DMS53 (cell line): ENCODE measurements around the gene PRM1.
A peak's percentile ranks its signal among the peaks of the same experiment; 100 is the strongest.

Experiments
- DNase-seq: peaks from one replicate; lab custom pipeline; 2025; lab: John Stamatoyannopoulos, UW

Gene PRM1

GRCh38 chr16:11272921-11273720 lies 8.0 kb downstream of the PRM1 start, which contains the start of gene PRM3:
PRM3 (minus strand) TSS chr16:11273629; CDS start chr16:11273595, 34 bp downstream.
- DNase-seq, result no peak

GRCh38 chr16:11272484-11272883 lies 8.6 kb downstream of the PRM1 start:
- DNase-seq, result no peak

GRCh38 chr16:11271610-11272009 lies 9.5 kb downstream of the PRM1 start:
- DNase-seq, result no peak

- DNase-seq, result no peak
These were observed 10.4 kb downstream of the PRM1 start for GRCh38 chr16:11270602-11271162.

GRCh38 chr16:11268921-11269375 lies 12.2 kb downstream of the PRM1 start, which contains the start of gene TNP2:
TNP2 (minus strand) TSS chr16:11269325; CDS start chr16:11269262, 63 bp downstream.
- no peak for DNase-seq

- no peak for DNase-seq
These were observed 16.0 kb downstream of the PRM1 start for GRCh38 chr16:11265124-11265523.

GRCh38 chr16:11264155-11264832 lies 16.8 kb downstream of the PRM1 start:
- DNase-seq, result no peak

- DNase-seq, result no peak
These were observed 17.4 kb downstream of the PRM1 start for GRCh38 chr16:11263737-11264136.

GRCh38 chr16:11262915-11263314 lies 18.2 kb downstream of the PRM1 start:
- DNase-seq, result no peak

- DNase-seq, result no peak
These were observed 20.5 kb downstream of the PRM1 start for GRCh38 chr16:11260596-11260966.

GRCh38 chr16:11259655-11260595 lies 21.2 kb downstream of the PRM1 start:
- DNase-seq, result no peak

GRCh38 chr16:11258553-11259492 lies 22.3 kb downstream of the PRM1 start:
- peak; percentile 30 for DNase-seq

GRCh38 chr16:11257131-11257938 lies 23.8 kb downstream of the PRM1 start:
- DNase-seq, result peak; percentile 88

- DNase-seq, result peak; percentile 68
These were observed 24.4 kb downstream of the PRM1 start for GRCh38 chr16:11256661-11257130.

- peak; percentile 86 for DNase-seq
These were observed 25.1 kb downstream of the PRM1 start, which contains the start of gene SOCS1 for GRCh38 chr16:11255737-11256660. SOCS1 (minus strand) TSS chr16:11256204; CDS start chr16:11255478, 726 bp downstream.

- DNase-seq, result peak; percentile 81
These were observed 26.0 kb downstream of the PRM1 start for GRCh38 chr16:11254913-11255736.
